Prostate gland (tissue), 2 donors: ENCODE data around the gene EPS8L3.

Source experiments
- POLR2A ChIP-seq: fragments of 450-650 bp; IDR thresholded peaks from one replicate; pipeline ENCODE4 v1.6.1; 2016; ENCODE audit warnings: antibody characterized with exemption, mild to moderate bottlenecking
- POLR2AphosphoS5 ChIP-seq: sonication (generic); formaldehyde crosslinking; IDR thresholded peaks from one replicate; pipeline ENCODE4 v1.6.1; 2017; ENCODE audit warnings: antibody characterized with exemption
- TF ChIP-seq, protein P1 (sequence below), 4 experiments: fragments of 200-600 bp in 2 of 4; fragments of 450-650 bp in 2 of 4; sonication (generic) in 2 of 4; IDR thresholded peaks; 1 replicate in 3 of 4; 2 replicates in 1 of 4; pipeline ENCODE4 v1.5.1; 2016 to 2019; ENCODE audit warnings: antibody characterized with exemption in 4 of 4, mild to moderate bottlenecking in 2 of 4, moderate library complexity in 2 of 4

- TF ChIP-seq, protein P1, sequence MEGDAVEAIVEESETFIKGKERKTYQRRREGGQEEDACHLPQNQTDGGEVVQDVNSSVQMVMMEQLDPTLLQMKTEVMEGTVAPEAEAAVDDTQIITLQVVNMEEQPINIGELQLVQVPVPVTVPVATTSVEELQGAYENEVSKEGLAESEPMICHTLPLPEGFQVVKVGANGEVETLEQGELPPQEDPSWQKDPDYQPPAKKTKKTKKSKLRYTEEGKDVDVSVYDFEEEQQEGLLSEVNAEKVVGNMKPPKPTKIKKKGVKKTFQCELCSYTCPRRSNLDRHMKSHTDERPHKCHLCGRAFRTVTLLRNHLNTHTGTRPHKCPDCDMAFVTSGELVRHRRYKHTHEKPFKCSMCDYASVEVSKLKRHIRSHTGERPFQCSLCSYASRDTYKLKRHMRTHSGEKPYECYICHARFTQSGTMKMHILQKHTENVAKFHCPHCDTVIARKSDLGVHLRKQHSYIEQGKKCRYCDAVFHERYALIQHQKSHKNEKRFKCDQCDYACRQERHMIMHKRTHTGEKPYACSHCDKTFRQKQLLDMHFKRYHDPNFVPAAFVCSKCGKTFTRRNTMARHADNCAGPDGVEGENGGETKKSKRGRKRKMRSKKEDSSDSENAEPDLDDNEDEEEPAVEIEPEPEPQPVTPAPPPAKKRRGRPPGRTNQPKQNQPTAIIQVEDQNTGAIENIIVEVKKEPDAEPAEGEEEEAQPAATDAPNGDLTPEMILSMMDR (IDR thresholded peaks at IDR 0.05), result no peak
- TF ChIP-seq POLR2A, result no peak
- no peak for TF ChIP-seq POLR2AphosphoS5
Observed at GRCh38 chr1:109712321-109712864, 51.3 kb downstream of the EPS8L3 start.
